ENCODE data around the gene FANK1. TPM values are rescaled to one million over a fixed set of nuclear protein-coding genes. Genes with fewer than 3 reads are reported as not detected.

FANK1 gene
- total and polyA plus RNA-seq, 2 donors (not counting 1 experiment from before 2014, with no cell fraction given) = 0.13 TPM; not detected in 1

DNA sequence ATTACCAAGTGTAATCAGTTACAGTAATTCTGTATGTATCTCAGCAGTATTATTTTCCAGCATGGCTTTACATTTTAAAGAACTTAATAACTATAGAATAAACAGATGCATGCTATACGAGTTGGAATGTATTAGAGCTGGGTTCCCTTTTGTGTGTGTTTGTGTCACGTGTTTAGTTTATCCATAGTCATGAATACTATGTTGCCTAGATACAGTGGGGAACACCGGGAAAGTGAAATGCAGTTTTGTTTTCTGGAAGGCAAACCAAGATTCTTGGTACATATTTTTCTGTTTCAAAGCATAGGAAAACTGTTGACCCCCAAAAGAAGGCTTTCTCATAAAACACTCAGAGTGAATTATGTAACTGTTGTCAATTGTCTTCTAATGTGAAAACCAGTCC lies 119.0 kb downstream of the FANK1 start:
- Mint-ChIP-seq H3K4me1 (no peaks in the 10 kb centered on the region), H3K4me3 (no peak overlapping the region), H3K27me3 (no peaks in the 10 kb centered on the region), H3K9me3 (ENCODE audit: insufficient read depth) (no peaks in the 10 kb centered on the region), H3K27ac (no peak overlapping the region)
- no peak for TF ChIP-seq EZH2 (IDR thresholded peaks at IDR 0.05; ENCODE audit: borderline replicate concordance, insufficient read depth, low read depth, low read length, poor library complexity, severe bottlenecking)
- TF ChIP-seq, protein P1, sequence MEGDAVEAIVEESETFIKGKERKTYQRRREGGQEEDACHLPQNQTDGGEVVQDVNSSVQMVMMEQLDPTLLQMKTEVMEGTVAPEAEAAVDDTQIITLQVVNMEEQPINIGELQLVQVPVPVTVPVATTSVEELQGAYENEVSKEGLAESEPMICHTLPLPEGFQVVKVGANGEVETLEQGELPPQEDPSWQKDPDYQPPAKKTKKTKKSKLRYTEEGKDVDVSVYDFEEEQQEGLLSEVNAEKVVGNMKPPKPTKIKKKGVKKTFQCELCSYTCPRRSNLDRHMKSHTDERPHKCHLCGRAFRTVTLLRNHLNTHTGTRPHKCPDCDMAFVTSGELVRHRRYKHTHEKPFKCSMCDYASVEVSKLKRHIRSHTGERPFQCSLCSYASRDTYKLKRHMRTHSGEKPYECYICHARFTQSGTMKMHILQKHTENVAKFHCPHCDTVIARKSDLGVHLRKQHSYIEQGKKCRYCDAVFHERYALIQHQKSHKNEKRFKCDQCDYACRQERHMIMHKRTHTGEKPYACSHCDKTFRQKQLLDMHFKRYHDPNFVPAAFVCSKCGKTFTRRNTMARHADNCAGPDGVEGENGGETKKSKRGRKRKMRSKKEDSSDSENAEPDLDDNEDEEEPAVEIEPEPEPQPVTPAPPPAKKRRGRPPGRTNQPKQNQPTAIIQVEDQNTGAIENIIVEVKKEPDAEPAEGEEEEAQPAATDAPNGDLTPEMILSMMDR (IDR thresholded peaks at IDR 0.05) = no peak
- Histone ChIP-seq H3K79me2 (ENCODE audit: control insufficient read depth, insufficient read depth, low read length) (no peaks in the 10 kb centered on the region), H4K20me1 (ENCODE audit: control insufficient read depth, insufficient read depth, low read length, poor library complexity, severe bottlenecking) (no peaks in the 10 kb centered on the region), H3K4me3 (ENCODE audit: control extremely low read depth in 1 of 5, extremely low read depth in 1 of 5, insufficient read depth in 1 of 5, low read depth in 2 of 5, low read length in 4 of 5) (no peak overlapping the region), H2AFZ (ENCODE audit: insufficient read depth, low read depth, low read length, poor library complexity, severe bottlenecking) (no peak overlapping the region), H3K9me3 (ENCODE audit: control extremely low read depth in 1 of 3, control insufficient read depth in 2 of 3, insufficient read depth in 1 of 3, low read length in 2 of 3) (peaks cover 0 to 2% (median 0%) of the 10 kb centered on the region in 3 donors), H3K9ac (ENCODE audit: low read length) (no peak overlapping the region), H3K4me1 (ENCODE audit: control insufficient read depth in 2 of 2, insufficient read depth in 2 of 2, low read length in 2 of 2) (no peaks in the 10 kb centered on the region), H3K36me3 (replicated peaks in 1 of 2; ENCODE audit: control extremely low read depth in 1 of 2, control insufficient read depth in 1 of 2, extremely low read depth in 1 of 2, insufficient read depth in 2 of 2, low read length in 1 of 2) (no peaks in the 10 kb centered on the region), H3K27ac (ENCODE audit: low read length in 2 of 2) (no peak overlapping the region), H3K4me2 (replicated peaks; ENCODE audit: low read depth, low read length, poor library complexity, severe bottlenecking) (no peak overlapping the region), H3K27me3 (replicated peaks in 1 of 4; ENCODE audit: control extremely low read depth in 1 of 4, control insufficient read depth in 3 of 4, insufficient read depth in 4 of 4, low read length in 3 of 4) (no peaks in the 10 kb centered on the region)
- DNase-seq (no peak), ATAC-seq (ENCODE audit: low read depth) (no peak)
- no CpG with 5 or more reads among the region's 3 CpGs for WGBS (ENCODE audit: insufficient coverage)
- CTCF ChIA-PET = no interaction called here
- intact Hi-C loops (cut with micrococcal nuclease) = no loop called here
- POLR2A ChIA-PET = no interaction called here

DNA sequence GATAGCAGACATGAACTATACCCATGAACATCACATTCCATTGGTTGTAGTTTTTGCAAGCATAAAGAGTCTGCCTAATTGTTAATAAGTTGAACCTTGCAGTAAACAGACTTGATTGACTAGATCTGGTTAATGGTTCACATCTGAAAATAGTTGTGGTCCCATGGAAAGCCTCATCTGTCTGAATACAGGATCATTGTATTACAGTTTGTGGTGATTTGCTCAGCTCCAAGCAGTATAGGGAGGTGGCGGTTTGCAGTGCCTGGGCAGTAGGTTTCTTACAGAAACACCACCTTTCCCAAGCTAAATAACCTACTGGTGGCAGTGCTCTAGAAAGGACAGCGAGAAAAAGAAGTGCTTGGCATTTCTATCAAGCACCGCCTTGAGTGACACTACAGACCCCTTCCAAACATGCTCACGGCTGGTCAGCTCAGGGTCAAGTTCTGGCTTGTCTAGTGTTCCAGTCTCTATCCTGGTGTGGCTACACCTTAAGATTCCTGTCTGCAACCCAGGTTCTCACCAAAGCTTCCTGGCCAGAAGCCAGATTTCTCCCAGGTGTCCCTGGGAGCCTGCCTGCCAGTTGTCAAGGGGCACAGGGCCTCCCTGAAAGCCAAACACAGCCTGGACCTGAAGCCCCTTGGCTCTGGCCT lies 119.9 kb downstream of the FANK1 start:
- 97% methylated on average over 3 of the region's 4 CpGs for WGBS (ENCODE audit: insufficient coverage)

More for the DNA sequence above, 119.9 kb downstream of the FANK1 start:
- Histone ChIP-seq H2AFZ (ENCODE audit: insufficient read depth, low read depth, low read length, poor library complexity, severe bottlenecking) (no peak overlapping the region), H4K20me1 (ENCODE audit: control insufficient read depth, insufficient read depth, low read length, poor library complexity, severe bottlenecking) (no peaks in the 10 kb centered on the region), H3K9ac (ENCODE audit: low read length) (no peak overlapping the region), H3K4me2 (replicated peaks; ENCODE audit: low read depth, low read length, poor library complexity, severe bottlenecking) (no peak overlapping the region), H3K4me3 (ENCODE audit: control extremely low read depth in 1 of 5, extremely low read depth in 1 of 5, insufficient read depth in 1 of 5, low read depth in 2 of 5, low read length in 4 of 5) (no peak overlapping the region), H3K4me1 (ENCODE audit: control insufficient read depth in 2 of 2, insufficient read depth in 2 of 2, low read length in 2 of 2) (no peaks in the 10 kb centered on the region), H3K79me2 (ENCODE audit: control insufficient read depth, insufficient read depth, low read length) (no peaks in the 10 kb centered on the region), H3K27me3 (replicated peaks in 1 of 4; ENCODE audit: control extremely low read depth in 1 of 4, control insufficient read depth in 3 of 4, insufficient read depth in 4 of 4, low read length in 3 of 4) (no peaks in the 10 kb centered on the region), H3K9me3 (ENCODE audit: control extremely low read depth in 1 of 3, control insufficient read depth in 2 of 3, insufficient read depth in 1 of 3, low read length in 2 of 3) (no peaks in the 10 kb centered on the region), H3K27ac (ENCODE audit: low read length in 2 of 2) (no peak overlapping the region), H3K36me3 (replicated peaks in 1 of 2; ENCODE audit: control extremely low read depth in 1 of 2, control insufficient read depth in 1 of 2, extremely low read depth in 1 of 2, insufficient read depth in 2 of 2, low read length in 1 of 2) (no peaks in the 10 kb centered on the region)
- no peaks in the 10 kb centered on the region for H3K4me1 Mint-ChIP-seq
- H3K9me3 Mint-ChIP-seq (ENCODE audit: insufficient read depth) = no peaks in the 10 kb centered on the region
- H3K27ac Mint-ChIP-seq = no peak overlapping the region
- intact Hi-C loops (cut with micrococcal nuclease) = no loop called here
- ChIA-PET CTCF (no interaction called here), POLR2A (no interaction called here)
- DNase-seq (no peak), ATAC-seq (ENCODE audit: low read depth) (no peak)
- TF ChIP-seq EZH2 (IDR thresholded peaks at IDR 0.05; ENCODE audit: borderline replicate concordance, insufficient read depth, low read depth, low read length, poor library complexity, severe bottlenecking) = no peak
- TF ChIP-seq, protein P1 (IDR thresholded peaks at IDR 0.05) = no peak
- no peak overlapping the region for H3K4me3 Mint-ChIP-seq
- H3K27me3 Mint-ChIP-seq = no peaks in the 10 kb centered on the region
